Left hindlimb (tissue), 1 donor: ENCODE data around the gene ZNF69.
"Not testable (repeated sequence)": the region's sequence is repeated elsewhere in the genome, so short reads cannot be mapped to it uniquely, and the experiment has no call there.

ENCODE experiments used
- DNase-seq: peaks from one replicate; pipeline ENCODE4 v3.0.0-alpha.2; 2018

Gene ZNF69

DNA sequence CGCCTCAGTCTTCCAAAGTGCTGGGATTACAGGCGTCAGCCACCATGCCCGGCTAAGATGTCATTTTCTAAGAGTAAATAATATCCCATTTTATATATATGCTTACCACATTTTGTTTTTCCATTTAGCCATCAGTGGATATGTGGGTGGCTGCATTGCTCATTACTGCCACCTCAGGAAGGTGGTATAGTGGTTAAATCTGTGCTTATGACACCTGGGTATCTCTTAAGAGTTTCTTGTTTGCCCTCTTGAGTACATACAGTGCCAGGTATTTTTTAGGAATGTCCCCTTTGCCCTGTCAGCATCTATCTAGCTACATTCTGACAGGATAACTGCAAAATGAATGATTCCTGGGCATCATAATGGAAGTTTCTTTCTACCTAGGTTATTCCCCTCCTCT, 14.6 kb downstream of the ZNF69 start:
- DNase-seq: no peak

DNA sequence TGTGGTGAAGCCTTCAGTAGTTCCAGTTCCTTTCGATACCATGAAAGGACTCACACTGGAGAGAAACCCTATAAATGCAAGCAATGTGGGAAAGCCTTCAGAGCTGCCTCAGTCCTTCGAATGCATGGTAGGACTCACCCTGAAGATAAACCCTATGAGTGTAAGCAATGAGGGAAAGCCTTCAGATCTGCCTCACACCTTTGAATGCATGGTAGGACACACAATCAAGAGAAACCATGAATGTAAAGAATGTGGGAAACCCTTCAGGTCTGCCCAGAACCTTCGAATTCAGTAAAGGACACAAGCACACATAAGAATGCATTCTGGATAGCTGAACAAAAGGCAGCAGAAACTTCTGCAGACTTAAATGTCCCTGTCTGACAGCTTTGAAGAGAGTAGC, 18.3 kb downstream of the ZNF69 start:
- no peak for DNase-seq

DNA sequence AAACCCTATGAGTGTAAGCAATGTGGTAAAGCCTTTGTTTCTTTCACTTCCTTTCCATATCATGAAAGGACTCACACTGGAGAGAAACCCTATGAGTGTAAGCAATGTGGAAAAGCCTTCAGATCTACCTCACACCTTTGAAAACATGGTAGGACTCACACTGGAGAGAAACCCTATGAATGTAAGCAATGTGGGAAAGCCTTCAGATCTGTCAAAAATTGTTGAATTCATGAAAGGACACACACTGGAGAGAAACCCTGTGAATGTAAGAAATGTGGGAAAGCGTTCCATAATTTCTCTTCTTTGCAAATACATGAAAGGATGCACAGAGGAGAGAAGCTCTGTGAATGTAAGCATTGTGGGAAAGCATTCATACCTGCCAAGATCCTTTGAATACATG, 24.4 kb downstream of the ZNF69 start:
- DNase-seq: not testable (repeated sequence)

DNA sequence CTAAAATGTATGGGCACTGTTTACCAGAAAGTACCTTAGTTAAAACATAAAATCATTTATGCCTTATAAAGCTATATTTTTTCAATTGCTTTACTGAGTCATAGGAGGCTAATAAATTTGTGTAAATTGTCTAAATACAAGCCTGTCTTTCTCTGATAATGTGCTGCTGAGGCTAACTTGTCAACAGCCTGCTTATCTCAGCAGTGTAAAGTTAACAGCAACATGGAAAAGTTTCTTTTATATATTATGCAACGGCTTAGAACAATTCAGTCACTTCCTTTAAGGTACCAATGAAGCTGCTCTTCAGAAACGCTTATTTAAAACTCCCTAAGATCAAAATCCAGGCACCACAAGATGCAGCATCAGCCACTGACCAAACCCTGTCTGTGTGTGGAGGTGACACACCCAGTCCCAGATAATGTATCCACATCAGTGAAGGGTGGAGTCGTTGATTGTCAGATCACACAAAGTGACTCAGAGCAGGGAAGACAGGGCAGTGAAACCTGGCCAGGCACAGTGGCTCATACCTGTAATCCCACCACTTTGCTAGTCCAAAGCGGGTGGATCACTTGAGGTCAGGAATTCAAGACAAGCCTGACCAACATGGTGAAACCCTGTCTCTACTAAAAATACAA, 27.0 kb downstream of the ZNF69 start:
- DNase-seq: not testable (repeated sequence)

DNA sequence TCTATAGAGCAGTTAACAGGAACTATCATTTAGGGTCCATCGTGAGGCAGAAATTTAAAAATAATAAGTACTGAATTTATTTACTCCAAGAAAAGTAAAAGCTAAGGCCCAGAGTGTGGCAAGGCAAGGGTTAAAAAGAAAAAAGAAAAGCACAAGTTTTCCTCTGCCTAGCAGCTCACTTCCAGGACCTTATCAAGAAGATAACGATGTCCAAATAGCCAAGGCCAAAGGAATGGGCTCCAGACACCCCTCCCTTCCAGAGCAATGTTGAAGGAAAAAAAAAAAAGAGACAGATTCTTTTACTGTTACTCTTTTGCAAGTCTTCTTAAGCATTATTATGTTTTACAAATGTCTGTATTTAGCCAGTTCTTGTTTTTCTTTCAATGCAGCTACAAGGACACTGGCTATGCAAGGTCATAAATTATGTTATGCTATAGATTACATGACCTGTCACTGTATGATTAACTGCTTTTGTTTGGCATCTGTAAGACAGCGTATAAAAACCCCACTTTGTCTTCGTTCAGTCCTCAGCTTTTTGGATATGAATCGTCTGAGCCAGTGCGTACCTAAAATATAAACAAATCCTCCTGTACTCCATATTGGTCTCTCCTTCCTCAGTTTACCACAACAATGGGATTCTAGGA, 34.4 kb downstream of the ZNF69 start:
- no peak for DNase-seq

DNA sequence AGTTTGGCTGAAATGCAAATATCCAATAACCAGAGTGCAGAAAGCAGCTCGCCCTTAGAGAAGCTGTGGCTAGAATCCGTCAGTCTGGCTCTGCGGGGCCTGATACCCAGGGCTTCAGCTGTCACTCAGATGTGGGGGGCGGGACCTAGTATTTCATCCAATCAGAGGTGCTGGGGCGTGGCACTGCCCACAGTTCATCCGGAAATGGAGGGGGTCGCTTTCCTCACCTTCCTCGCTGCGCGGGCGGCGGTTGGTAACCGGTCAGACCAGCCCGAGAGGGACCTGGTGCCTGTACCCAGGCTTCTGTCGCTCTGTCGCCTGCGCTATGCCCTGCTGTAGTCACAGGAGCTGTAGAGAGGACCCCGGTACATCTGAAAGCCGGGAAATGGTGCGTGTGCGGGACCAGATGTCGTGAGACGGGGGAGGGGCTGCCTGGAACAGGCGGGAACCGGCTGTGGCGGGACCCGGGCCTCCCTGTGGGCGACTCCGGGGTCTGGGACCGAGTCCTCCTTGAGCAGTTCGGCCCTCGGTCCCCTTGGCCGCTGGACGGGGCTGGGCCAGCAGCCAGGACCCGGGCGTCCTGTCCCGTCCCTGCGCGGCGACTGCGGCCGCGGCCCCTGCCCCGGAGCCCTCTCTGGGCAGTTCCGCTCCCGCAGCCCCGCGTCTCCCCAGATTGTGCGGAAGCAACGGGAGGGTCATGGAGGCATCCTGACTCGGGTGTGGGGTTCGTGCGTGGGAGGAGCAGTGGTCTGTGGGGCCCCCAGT, 37.5 kb downstream of the ZNF69 start, which contains the start of gene ZNF700:
Gene ZNF700, plus strand, starts transcription at position 222 of the 765 bp plus-strand sequence. Its CDS starts 104 bp downstream, at position 326.
- peak; percentile 95 for DNase-seq

DNA sequence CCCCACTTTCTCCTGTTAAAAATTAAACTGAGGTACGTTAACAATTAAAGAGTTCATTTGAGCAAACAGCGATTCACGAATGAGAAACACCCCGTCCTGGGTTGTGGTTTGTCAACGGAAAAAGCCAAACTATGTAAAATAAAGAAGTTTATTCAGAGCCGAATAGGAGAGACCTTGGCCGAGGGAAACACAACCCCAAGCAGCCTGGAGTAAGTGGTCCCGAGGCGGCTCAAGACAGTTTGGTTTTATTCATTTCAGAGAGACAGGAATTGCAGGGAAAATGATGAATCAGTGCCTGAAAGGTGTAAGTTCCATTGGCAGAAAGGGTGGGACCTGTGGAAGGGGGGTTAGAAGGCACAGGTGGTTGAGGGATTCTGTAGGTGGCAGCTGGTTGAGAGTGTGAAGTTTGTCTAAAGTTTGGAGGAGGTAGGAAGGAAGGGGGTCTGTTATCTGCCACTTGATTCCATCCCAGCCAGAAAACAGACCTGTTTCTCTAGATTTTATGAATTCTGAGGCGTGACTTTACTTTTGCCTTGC, 38.1 kb downstream of the ZNF69 start:
- DNase-seq: not testable (repeated sequence)

DNA sequence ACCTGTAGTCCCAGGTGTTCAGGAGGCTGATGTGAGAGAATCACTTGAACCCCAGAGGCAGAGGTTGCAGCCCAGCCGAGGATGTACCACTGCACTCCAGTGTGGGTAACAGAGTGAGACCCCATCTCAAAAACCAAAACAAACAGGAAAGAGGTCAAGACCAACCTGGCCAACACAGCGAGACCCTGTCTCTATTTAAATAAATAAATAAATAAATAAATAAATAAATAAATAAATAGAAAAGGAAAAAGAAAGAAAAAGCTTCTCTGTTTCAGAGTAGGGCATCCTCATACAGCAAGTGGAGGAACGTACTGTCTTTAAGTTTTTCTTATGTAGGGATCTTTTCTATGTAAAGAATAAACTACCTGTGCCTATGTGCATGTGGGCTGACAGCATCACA, 39.6 kb downstream of the ZNF69 start:
- DNase-seq: no peak

DNA sequence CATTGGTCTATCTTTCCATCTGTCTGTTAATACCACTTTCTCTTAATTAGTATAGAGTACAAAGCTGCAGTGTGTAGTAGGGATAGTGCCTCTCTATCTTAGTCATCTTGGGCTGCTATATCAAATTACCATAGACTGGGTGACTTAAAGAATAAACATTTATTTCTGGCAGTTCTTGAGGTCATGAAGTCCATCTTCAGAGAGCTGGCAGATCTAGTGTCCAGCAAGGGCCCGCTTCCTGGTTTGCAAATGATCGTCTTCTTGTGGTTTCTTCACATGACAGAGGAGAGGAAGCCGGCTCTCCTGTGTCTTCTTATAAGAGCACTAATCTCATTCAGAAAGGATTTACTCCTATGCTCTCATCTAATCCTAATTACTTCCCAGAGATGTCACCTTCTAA, 43.5 kb downstream of the ZNF69 start:
- DNase-seq: no peak

DNA sequence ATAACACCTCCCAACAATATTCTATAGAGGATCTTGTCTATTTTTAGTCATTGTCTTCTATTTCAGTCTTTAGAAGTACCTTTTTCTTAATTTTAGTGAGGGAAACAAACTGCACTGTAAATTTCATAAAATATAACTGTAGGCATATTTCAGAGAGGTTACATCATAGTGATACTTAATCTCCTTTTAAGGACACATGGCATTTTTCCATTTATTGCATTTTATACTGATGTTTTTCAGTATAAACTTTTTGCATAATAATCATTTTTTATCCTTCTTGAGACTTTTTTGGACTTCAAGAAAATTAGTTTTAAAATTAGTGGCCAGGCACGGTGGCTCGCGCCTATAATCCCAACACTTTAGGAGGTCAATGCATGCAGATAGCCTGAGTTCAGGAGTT, 43.9 kb downstream of the ZNF69 start:
- DNase-seq: no peak

DNA sequence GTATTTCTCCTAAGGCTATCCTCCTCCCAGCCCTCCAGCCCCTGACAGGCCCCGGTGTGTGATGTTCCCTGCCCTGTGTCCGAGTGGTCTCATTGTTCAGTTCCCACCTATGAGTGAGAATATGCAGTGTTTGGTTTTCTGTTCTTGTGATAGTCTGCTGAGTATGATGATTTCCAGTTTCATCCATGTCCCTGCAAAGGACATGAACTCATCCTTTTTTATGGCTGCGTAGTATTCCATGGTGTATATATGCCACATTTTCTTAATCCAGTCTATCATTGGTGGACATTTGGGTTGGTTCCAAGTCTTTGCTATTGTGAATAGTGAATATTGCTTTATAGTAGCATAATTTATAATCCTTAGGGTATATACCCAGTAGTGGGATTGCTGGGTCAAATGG, 48.2 kb downstream of the ZNF69 start:
- DNase-seq: not testable (repeated sequence)

DNA sequence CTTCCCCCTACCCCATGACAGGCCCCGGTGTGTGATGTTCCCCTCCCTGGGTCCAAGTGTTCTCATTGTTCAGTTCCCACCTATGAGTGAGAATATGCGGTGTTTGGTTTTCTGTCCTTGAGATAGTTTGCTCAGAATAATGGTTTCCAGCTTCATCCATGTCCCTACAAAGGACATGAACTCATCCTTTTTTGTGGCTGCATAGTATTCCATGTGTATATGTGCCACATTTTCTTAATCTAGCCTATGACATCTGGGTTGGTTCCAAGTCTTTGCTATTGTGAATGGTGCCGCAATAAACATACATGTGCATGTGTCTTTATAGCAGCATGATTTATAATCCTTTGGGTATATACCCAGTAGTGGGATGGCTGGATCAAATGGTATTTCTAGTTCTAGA, 50.8 kb downstream of the ZNF69 start:
- not testable (repeated sequence) for DNase-seq

DNA sequence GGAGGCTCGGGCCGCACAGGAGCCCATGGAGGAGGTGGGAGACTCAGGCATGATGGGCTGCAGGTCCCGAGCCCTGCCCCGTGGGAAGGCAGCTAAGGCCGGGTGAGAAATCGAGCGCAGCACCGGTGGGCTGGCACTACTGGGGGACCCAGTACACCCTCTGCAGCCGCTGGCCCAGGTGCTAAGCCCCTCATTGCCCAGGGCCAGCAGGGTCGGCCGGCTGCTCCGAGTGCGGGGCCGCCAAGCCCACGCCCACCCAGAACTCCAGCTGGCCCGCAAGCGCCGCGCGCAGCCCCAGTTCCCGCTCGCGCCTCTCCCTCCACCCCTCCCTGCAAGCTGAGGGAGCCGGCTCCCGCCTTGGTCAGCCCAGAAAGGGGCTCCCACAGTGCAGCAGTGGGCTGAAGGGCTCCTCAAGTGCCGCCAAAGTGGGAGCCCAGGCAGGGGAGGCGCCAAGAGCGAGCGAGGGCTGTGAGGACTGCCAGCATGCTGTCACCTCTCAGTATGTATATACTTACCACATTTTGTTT, 53.8 kb downstream of the ZNF69 start:
- not testable (repeated sequence) for DNase-seq

DNA sequence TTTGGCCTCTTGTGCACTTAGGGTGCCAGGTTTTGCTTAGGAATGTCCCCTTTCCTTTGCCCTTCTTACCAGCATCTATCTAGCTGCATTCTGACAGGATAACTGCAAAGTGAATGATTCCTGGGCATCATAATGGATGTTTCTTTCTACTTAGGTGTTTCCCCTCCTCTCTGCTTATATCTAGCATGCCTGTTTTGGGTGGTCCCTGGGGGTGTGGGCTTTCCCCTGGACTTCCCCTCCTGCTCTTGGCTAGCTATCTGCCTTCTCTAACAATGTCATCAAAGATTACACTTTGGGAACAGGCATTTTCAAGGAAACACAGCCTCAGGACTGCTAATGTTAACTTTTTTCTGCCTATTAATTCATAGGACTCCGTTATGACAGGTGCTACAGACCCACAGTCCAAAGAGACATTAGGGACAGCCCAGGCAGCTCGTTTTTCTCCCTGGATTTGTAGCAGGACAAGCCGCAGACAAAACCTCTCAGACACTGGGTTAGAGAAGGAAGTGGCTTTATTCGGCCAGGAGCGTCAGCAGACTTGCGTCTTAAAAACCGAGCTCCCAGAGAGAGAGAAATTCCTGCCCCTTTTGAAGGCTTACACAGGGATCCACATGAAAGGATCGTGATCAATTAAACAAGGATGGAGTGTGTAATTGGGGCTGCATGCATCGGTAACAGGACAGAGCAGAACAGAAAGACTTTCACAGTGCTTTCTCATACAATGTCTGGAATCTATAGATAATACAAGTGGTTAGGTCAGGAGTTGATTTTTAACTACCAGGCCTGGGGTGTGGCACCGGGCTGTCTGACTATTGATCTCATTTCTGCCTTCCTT, 54.6 kb downstream of the ZNF69 start:
- no peak for DNase-seq

DNA sequence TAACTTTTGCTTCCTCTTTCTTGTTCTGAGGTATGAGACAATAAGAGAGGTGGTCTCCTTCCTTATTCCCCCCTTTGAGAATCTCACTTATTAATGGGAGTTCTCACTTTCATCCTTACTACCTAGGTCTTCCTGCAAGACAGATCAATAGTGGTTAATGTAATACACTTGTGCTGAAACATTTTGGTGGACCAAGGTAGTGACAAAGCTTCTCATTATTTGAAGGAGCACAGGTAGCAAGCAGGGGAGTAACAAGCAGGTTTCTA, 55.2 kb downstream of the ZNF69 start:
- no peak for DNase-seq

DNA sequence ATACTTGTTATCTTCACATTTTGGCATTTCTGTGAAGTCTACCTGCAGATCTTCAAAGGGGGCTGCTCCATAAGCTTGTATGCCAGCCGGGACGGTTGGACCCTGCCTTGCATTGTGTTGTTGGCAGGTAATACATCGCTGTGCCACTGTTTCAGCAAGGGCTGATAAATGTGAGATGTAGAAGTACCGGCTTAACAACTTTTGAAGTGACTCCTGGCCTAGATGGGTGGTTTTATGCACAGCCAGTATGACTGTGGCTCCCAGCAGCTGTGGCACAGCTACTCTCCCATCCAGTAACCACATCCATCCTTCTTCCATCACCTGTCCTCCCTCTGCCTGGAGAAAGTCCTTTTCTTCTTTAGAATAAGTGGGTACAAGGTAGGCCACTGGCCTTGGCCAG, 57.1 kb downstream of the ZNF69 start:
- DNase-seq: no peak

DNA sequence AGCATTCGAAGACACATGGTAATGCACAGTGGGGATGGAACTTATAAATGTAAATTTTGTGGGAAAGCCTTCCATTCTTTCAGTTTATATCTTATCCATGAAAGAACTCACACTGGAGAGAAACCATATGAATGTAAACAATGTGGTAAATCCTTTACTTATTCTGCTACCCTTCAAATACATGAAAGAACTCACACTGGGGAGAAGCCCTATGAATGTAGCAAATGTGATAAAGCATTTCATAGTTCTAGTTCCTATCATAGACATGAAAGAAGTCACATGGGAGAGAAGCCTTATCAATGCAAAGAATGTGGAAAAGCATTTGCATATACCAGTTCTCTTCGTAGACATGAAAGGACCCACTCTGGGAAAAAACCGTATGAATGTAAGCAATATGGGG, 61.1 kb downstream of the ZNF69 start:
- DNase-seq: no peak

DNA sequence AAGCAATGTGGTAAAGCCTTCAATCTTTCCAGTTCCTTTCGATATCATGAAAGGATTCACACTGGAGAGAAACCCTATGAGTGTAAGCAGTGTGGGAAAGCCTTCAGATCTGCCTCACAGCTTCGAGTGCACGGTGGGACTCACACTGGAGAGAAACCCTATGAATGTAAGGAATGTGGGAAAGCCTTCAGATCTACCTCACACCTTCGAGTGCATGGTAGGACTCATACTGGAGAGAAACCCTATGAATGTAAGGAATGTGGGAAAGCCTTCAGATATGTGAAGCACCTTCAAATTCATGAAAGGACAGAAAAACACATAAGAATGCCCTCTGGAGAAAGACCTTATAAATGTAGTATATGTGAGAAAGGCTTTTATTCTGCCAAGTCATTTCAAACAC, 61.6 kb downstream of the ZNF69 start:
- DNase-seq: no peak

DNA sequence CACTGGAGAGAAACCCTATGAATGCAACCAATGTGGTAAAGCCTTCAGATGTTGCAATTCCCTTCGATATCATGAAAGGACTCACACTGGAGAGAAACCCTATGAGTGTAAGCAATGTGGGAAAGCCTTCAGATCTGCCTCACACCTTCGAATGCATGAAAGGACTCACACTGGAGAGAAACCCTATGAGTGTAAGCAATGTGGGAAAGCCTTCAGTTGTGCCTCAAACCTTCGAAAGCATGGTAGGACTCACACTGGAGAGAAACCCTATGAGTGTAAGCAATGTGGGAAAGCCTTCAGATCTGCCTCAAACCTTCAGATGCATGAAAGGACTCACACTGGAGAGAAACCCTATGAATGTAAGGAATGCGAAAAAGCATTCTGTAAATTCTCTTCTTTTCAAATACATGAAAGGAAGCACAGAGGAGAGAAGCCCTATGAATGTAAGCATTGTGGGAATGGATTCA, 62.1 kb downstream of the ZNF69 start:
- DNase-seq: not testable (repeated sequence)

DNA sequence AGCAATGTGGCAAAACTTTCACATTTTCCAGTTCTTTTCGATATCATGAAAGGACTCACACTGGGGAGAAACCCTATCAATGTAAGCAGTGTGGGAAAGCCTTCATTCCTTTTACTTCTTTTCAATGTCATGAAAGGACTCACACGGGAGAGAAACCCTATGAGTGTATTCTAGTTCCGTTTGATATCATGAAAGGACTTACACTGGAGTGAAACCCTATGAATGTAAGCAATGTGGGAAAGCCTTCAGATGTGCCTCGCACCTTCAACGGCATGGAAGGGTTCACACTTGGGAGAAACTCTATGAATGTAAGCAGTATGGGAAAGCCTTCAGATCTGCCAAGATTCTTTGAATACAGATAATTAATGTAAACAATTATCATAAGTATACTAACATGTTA, 62.7 kb downstream of the ZNF69 start:
- DNase-seq: no peak
